DND-41 (cell line): ENCODE results near the gene PUSL1.
A peak's percentile ranks its signal among the peaks of the same experiment; 100 is the strongest.

Experiments
- ATAC-seq: fragments of 200-7000 bp; cut with Tn5 transposase; 3 replicates; pipeline ENCODE4 v1.9.1; 2021; ENCODE audit warnings: low read depth; ENCODE audit not compliant: insufficient read depth
- DNase-seq: peaks from one replicate; pipeline ENCODE4 v3.0.0-alpha.2; 2020
- H2AFZ ChIP-seq: 2 replicates; pipeline ENCODE4 v1.6.0; 2012; ENCODE audit warnings: low read depth, low read length
- H3K27ac ChIP-seq: 2 replicates; pipeline ENCODE4 v1.5.1; 2012; ENCODE audit warnings: low read length, inconsistent platforms
- H3K27me3 ChIP-seq: fragments of 200-600 bp; sonication (generic); 2 replicates; pipeline ENCODE4 v1.6.0; 2012; ENCODE audit warnings: low read length, mild to moderate bottlenecking, inconsistent platforms; ENCODE audit not compliant: insufficient read depth, poor library complexity
- H3K36me3 ChIP-seq: 2 replicates; pipeline ENCODE4 v1.5.1; 2012; ENCODE audit warnings: low read length, inconsistent platforms; ENCODE audit not compliant: insufficient read depth
- H3K4me1 ChIP-seq: 2 replicates; pipeline ENCODE4 v1.5.1; 2012; ENCODE audit warnings: mild to moderate bottlenecking, low read length; ENCODE audit not compliant: insufficient read depth
- H3K4me2 ChIP-seq: 2 replicates; pipeline ENCODE4 v1.6.0; 2012; ENCODE audit warnings: mild to moderate bottlenecking, moderate library complexity, low read length, inconsistent platforms; ENCODE audit not compliant: insufficient read depth
- H3K4me3 ChIP-seq, 2 experiments: fragments of 200-600 bp in 1 of 2; shearing (Covaris generic) in 1 of 2; 2 replicates each; pipeline ENCODE4 v1.5.1; 2012 to 2016; ENCODE audit warnings: inconsistent platforms in 2 of 2, low read length in 2 of 2, mild to moderate bottlenecking in 2 of 2, low read depth in 1 of 2, moderate library complexity in 1 of 2
- H3K79me2 ChIP-seq: 2 replicates; pipeline ENCODE4 v1.6.0; 2012; ENCODE audit warnings: low read length, inconsistent platforms; ENCODE audit not compliant: insufficient read depth
- H3K9ac ChIP-seq: 2 replicates; pipeline ENCODE4 v1.6.0; 2012; ENCODE audit warnings: low read depth, mild to moderate bottlenecking, inconsistent platforms, low read length, moderate library complexity
- H3K9me3 ChIP-seq: 2 replicates; pipeline ENCODE4 v1.5.1; 2012; ENCODE audit warnings: low read length, moderate library complexity, mild to moderate bottlenecking, inconsistent platforms; ENCODE audit not compliant: insufficient read depth, severe bottlenecking
- H4K20me1 ChIP-seq: 2 replicates; pipeline ENCODE4 v1.6.0; 2012; ENCODE audit warnings: low read length; ENCODE audit not compliant: insufficient read depth
- CTCF ChIP-seq: IDR thresholded peaks from 2 replicates; pipeline ENCODE4 v1.5.1; 2012; ENCODE audit warnings: borderline replicate concordance, low read length, moderate library complexity, mild to moderate bottlenecking; ENCODE audit not compliant: poor library complexity, severe bottlenecking; ENCODE audit errors: extremely low read depth
- EZH2 ChIP-seq: IDR thresholded peaks from 3 replicates; pipeline ENCODE4 v1.6.1; 2012; ENCODE audit warnings: borderline replicate concordance, low read depth, mild to moderate bottlenecking, moderate library complexity, low read length, inconsistent platforms; ENCODE audit not compliant: severe bottlenecking

PUSL1 gene

GRCh38 chr1:1307923-1308755 is at the start of gene PUSL1, which contains the start of gene ACAP3:
TSS of gene PUSL1 (plus strand) at chr1:1308597. CDS start at chr1:1308644, 47 bp downstream.
TSS of gene ACAP3 (minus strand) at chr1:1307930. CDS start at chr1:1307815, 115 bp downstream.
- no peaks in the 10 kb centered on the region for H3K9me3 ChIP-seq
- peaks cover 70% of the 10 kb centered on the region for H3K79me2 ChIP-seq
- H3K4me1 ChIP-seq, result peaks cover 46% of the 10 kb centered on the region
- H2AFZ ChIP-seq, result peak within 1 kb of the TSS; percentile 87
- ATAC-seq (peak; percentile 72), DNase-seq (peak; percentile 91)
- peak within 1 kb of the TSS; percentile 91 to 96 for H3K4me3 ChIP-seq
- H3K9ac ChIP-seq, result peak within 1 kb of the TSS; percentile 96
- TF ChIP-seq CTCF (no peak), EZH2 (no peak)
- H3K27me3 ChIP-seq, result no peaks in the 10 kb centered on the region
- H3K27ac ChIP-seq, result peak within 1 kb of the TSS; percentile 86
- peak within 1 kb of the TSS; percentile 76 for H3K4me2 ChIP-seq
- H3K36me3 ChIP-seq, result peaks cover 44% of the 10 kb centered on the region
- H4K20me1 ChIP-seq, result peaks cover 57% of the 10 kb centered on the region

GRCh38 chr1:1259119-1259488 is 49.3 kb upstream of the PUSL1 start:
- TF ChIP-seq CTCF (no peak), EZH2 (no peak)
- DNase-seq, result no peak
- peaks cover 45% of the 10 kb centered on the region for H4K20me1 ChIP-seq

GRCh38 chr1:1259540-1259939 is 48.9 kb upstream of the PUSL1 start:
- Histone ChIP-seq H3K27me3 (no peaks in the 10 kb centered on the region), H4K20me1 (peaks cover 48% of the 10 kb centered on the region), H3K27ac (no peak overlapping the region), H3K79me2 (peaks cover 48% of the 10 kb centered on the region), H3K4me3 (no peak overlapping the region), H3K4me2 (no peak overlapping the region), H2AFZ (no peak overlapping the region), H3K36me3 (peaks cover 90% of the 10 kb centered on the region), H3K9ac (no peak overlapping the region), H3K9me3 (no peaks in the 10 kb centered on the region), H3K4me1 (no peaks in the 10 kb centered on the region)
- no peak for TF ChIP-seq CTCF
- no peak for TF ChIP-seq EZH2
- no peak for DNase-seq
- no peak for ATAC-seq

More at GRCh38 chr1:1259119-1259488, 49.3 kb upstream of the PUSL1 start:
- H3K4me2 ChIP-seq, result no peak overlapping the region
- H3K9ac ChIP-seq, result no peak overlapping the region
- no peak overlapping the region for H3K4me3 ChIP-seq
- ATAC-seq, result no peak
- no peaks in the 10 kb centered on the region for H3K4me1 ChIP-seq
- H3K27me3 ChIP-seq, result no peaks in the 10 kb centered on the region
- peaks cover 91% of the 10 kb centered on the region for H3K36me3 ChIP-seq
- no peak overlapping the region for H3K27ac ChIP-seq
- no peaks in the 10 kb centered on the region for H3K9me3 ChIP-seq
- H3K79me2 ChIP-seq, result peaks cover 47% of the 10 kb centered on the region
- no peak overlapping the region for H2AFZ ChIP-seq
